DMS 273 (cell line): Measurements from ENCODE around the gene CHRNB4.
"Not testable (repeated sequence)": the region's sequence is repeated elsewhere in the genome, so short reads cannot be mapped to it uniquely, and the experiment has no call there.

Source experiments
- DNase-seq: peaks from one replicate; lab custom pipeline; 2025; ENCODE audit not compliant: unreplicated experiment; lab: John Stamatoyannopoulos, UW

Gene CHRNB4

GRCh38 chr15:78618064-78618463 is 22.9 kb downstream of the CHRNB4 start:
- no peak for DNase-seq

- DNase-seq, result peak; percentile 62
Measured at GRCh38 chr15:78617516-78617915, 23.5 kb downstream of the CHRNB4 start.

- DNase-seq, result no peak
Measured at GRCh38 chr15:78617076-78617475, 23.9 kb downstream of the CHRNB4 start.

GRCh38 chr15:78616506-78616905 is 24.5 kb downstream of the CHRNB4 start:
- no peak for DNase-seq

GRCh38 chr15:78615151-78615589 is 25.8 kb downstream of the CHRNB4 start:
- no peak for DNase-seq

- no peak for DNase-seq
Measured at GRCh38 chr15:78614021-78614420, 27.0 kb downstream of the CHRNB4 start.

- DNase-seq, result not testable (repeated sequence)
Measured at GRCh38 chr15:78609551-78609950, 31.5 kb downstream of the CHRNB4 start.

- no peak for DNase-seq
Measured at GRCh38 chr15:78605680-78606079, 35.3 kb downstream of the CHRNB4 start.

GRCh38 chr15:78605201-78605600 is 35.8 kb downstream of the CHRNB4 start:
- no peak for DNase-seq

- DNase-seq, result no peak
Measured at GRCh38 chr15:78604420-78604819, 36.6 kb downstream of the CHRNB4 start.

GRCh38 chr15:78603467-78603866 is 37.5 kb downstream of the CHRNB4 start:
- no peak for DNase-seq

- DNase-seq, result no peak
Measured at GRCh38 chr15:78599189-78599588, 41.8 kb downstream of the CHRNB4 start.

- no peak for DNase-seq
Measured at GRCh38 chr15:78598348-78598747, 42.7 kb downstream of the CHRNB4 start.

GRCh38 chr15:78597583-78597982 is 43.4 kb downstream of the CHRNB4 start:
- no peak for DNase-seq

GRCh38 chr15:78574944-78575343 is 66.1 kb downstream of the CHRNB4 start:
- DNase-seq, result no peak
